ENCODE data around the gene MADD.

Gene MADD

GRCh38 chr11:47360341-47360740, 90.4 kb downstream of the MADD start:
- DNase-seq = no peak

DNA sequence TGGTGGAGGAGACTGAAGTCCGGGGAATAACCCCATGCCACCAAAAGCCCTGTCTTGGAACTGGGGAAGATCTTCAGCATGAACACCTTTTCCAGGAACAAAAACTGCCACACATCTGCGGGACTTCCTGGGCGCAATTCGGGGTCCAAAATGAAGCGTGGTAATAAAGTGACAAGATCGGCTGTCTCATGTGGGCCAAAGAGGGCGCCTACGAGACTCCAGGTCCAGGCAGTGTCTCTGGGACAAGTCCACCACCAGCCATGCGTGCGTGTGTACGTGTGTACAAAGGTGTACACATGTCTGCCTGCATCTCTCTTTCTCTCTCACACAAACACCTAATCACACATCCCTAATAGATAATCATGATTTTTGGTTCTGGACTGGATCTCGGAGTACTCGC, 91.5 kb downstream of the MADD start:
- DNase-seq = no peak

GRCh38 chr11:47366020-47366490, 96.1 kb downstream of the MADD start:
- DNase-seq = no peak

GRCh38 chr11:47369676-47370075, 99.7 kb downstream of the MADD start:
- DNase-seq = no peak

DNA sequence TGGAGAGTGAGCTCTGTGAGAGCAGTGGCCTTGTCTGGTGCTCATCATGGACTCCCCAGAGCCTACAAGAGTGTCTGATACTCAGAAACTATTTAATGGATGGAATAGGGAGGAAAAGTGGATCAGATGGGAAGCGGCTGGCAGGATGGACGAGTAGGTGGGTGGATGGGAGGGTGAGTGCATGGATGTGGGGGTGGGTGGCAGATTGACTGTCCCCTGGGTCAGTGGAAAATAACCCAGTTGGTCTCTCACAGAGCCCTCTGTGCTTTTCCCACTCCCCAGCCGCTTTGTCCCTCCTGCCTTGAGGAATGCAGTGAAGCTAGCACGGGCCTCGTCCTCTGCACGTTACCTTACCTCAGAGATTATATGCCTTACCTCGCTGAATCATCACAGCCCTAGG, 102.5 kb downstream of the MADD start:
- no peak for DNase-seq

- peak; percentile 72 for DNase-seq
Measured at GRCh38 chr11:47373876-47374719, 104.2 kb downstream of the MADD start.

GRCh38 chr11:47374720-47375019, 104.7 kb downstream of the MADD start:
- no peak for DNase-seq

GRCh38 chr11:47375020-47375419, 105.1 kb downstream of the MADD start:
- DNase-seq = no peak

GRCh38 chr11:47375546-47376085, 105.7 kb downstream of the MADD start:
- DNase-seq = no peak

- no peak for DNase-seq
Measured at GRCh38 chr11:47376107-47376524, 106.2 kb downstream of the MADD start.

GRCh38 chr11:47376525-47377371, 106.8 kb downstream of the MADD start:
- DNase-seq = no peak

DNA sequence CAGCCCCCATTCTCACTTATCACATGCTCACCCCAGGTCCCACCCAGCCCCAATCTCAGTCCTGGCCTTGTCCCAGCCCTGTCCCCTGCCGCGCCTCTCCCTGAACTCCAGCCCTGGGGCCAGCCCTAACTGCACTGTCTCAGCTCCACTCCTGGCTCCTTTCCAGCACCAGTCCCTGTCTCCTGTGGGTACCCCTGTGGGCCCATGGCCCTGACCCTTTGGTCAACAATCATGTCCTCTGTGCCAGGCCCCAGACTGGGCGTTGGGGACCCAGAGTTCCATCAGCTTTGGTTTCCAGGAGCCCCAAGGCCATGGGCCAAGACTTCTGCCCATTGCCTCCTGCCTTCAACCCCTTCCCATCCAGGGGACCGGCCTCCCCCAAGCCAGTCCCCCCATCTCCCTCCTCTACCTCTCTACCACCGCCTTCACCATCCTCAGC, 107.7 kb downstream of the MADD start:
- no peak for DNase-seq

GRCh38 chr11:47378010-47378835, 108.3 kb downstream of the MADD start, which contains the start of gene SPI1:
SPI1 (minus strand) TSS chr11:47378547; CDS start chr11:47378353, 194 bp downstream.
- no peak for DNase-seq

- no peak for DNase-seq
Measured at GRCh38 chr11:47378836-47379170, 108.9 kb downstream of the MADD start.

GRCh38 chr11:47379317-47379716, 109.4 kb downstream of the MADD start:
- DNase-seq = no peak

Measured in NK-92 treated with Interleukin-12 subunit alpha and Interleukin-12 subunit beta, amount 100 ng/mL, for 24 hours (cell line).